SK-N-MC (cell line): ENCODE data around the gene MIEF1.
"Not testable (repeated sequence)": the region's sequence is repeated elsewhere in the genome, so short reads cannot be mapped to it uniquely, and the experiment has no call there.

Experiments
- DNase-seq: peaks from one replicate; pipeline ENCODE4 v3.0.0-alpha.2; 2011; ENCODE audit warnings: low read depth, low spot score
- H3K27ac ChIP-seq: fragments of 200-600 bp; sonication (generic); 2 replicates; pipeline ENCODE4 v1.5.1; 2016; ENCODE audit warnings: mixed run types
- H3K36me3 ChIP-seq: fragments of 200-600 bp; sonication (generic); 2 replicates; pipeline ENCODE4 v1.6.1; 2017; ENCODE audit warnings: antibody characterized with exemption, low read length, mixed read lengths; ENCODE audit not compliant: insufficient read depth
- H3K4me3 ChIP-seq: fragments of 200-600 bp; sonication (generic); 2 replicates; pipeline ENCODE4 v1.5.1; 2016
- H3K9ac ChIP-seq: fragments of 200-600 bp; sonication (generic); 2 replicates; pipeline ENCODE4 v1.8.0; 2017; ENCODE audit warnings: mixed run types, mixed read lengths; ENCODE audit not compliant: insufficient read length
- H3K9me3 ChIP-seq: fragments of 200-600 bp; sonication (generic); 2 replicates; pipeline ENCODE4 v1.6.1; 2017; ENCODE audit warnings: low read depth, mild to moderate bottlenecking, antibody characterized with exemption, low read length, moderate library complexity, mixed read lengths
- EZH2 ChIP-seq: fragments of 200-600 bp; sonication (generic); IDR thresholded peaks from one replicate; pipeline ENCODE4 v1.6.1; 2017; ENCODE audit warnings: antibody characterized with exemption
- FOXP2 ChIP-seq: optimal IDR thresholded peaks from 2 replicates; pipeline ENCODE3; 2011; ENCODE audit warnings: mild to moderate bottlenecking, moderate library complexity; ENCODE audit not compliant: insufficient read depth; ENCODE audit errors: extremely low read length, control extremely low read depth
- POLR2AphosphoS5 ChIP-seq: IDR thresholded peaks from 2 replicates; pipeline ENCODE4 v1.6.1; 2012; ENCODE audit warnings: mild to moderate bottlenecking, low read depth, low read length, borderline replicate concordance

Gene MIEF1

GRCh38 chr22:39498802-39499201 is 3.3 kb upstream of the MIEF1 start:
- DNase-seq = no peak
- peaks cover 5% of the 10 kb centered on the region for H3K36me3 ChIP-seq
- no peak for TF ChIP-seq FOXP2
- no peak for TF ChIP-seq EZH2
- no peak for TF ChIP-seq POLR2AphosphoS5
- no peak overlapping the region for H3K4me3 ChIP-seq
- no peak overlapping the region for H3K9ac ChIP-seq
- no peaks in the 10 kb centered on the region for H3K9me3 ChIP-seq
- peak overlapping the region; percentile 40; the same call in 1 of the 2 replicates for H3K27ac ChIP-seq

DNA sequence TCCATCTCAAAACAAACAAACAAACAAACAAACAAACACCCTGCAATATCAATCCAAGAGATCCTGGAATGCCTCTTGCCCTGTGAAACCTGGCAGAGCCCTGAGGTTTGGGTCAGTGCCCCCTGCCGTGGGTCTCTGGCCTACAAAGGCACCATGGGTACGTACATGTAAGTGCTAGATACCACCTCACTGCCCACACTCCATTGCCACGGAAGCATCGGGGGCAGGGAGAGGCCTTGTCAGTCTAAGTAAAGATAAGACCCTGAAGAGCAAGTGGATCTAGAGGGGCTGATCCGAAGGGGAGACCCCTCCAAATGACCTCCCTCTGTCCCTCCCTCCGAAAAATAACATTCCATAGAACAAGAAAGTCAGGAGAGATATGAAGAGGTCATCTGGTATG is 2.0 kb upstream of the MIEF1 start:
- H3K9ac ChIP-seq = no peak overlapping the region
- TF ChIP-seq EZH2 (no peak), POLR2AphosphoS5 (no peak), FOXP2 (no peak)
- H3K4me3 ChIP-seq = no peak overlapping the region
- peaks cover 18% of the 10 kb centered on the region for H3K36me3 ChIP-seq
- no peak for DNase-seq
- peak overlapping the region; percentile 75 for H3K27ac ChIP-seq
- H3K9me3 ChIP-seq = no peaks in the 10 kb centered on the region

- DNase-seq = no peak
- no peak overlapping the region for H3K9ac ChIP-seq
- TF ChIP-seq POLR2AphosphoS5 (no peak), EZH2 (no peak), FOXP2 (no peak)
- peak overlapping the region; percentile 75 for H3K27ac ChIP-seq
- peak overlapping the region; percentile 97 for H3K4me3 ChIP-seq
- H3K9me3 ChIP-seq = no peaks in the 10 kb centered on the region
- peaks cover 34% of the 10 kb centered on the region for H3K36me3 ChIP-seq
Observed at GRCh38 chr22:39501644-39502108, 414 bp upstream of the MIEF1 start.

DNA sequence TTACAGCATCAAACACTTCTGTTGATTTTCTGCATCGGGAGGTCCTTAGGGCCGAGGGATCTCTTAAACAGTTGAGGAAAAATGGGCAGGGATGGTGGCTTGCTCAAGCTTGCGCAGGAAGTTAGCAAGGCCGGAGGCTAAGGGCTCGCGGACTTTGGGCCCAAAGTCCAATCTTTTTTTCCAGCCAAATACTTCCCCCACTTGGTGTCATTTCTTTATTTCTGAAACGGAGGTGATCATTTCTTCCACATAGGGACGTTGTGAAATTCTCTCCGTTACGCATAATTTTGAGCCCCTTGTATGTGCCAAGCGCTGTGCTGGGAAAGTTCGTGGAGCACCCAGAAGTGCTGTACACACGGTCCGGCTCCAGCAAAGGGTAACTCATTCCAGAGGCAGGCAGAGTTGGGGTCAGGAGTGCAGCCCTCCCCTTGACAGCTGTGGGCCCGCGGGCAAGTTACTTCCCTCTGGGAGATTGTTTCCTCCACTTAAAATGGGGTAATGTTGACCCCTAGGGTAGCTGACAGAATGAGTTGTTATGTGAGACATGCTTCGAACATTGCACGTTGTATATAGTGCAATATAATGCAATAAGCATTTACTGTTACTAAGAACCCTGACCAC is 809 bp downstream of the MIEF1 start:
- H3K27ac ChIP-seq = peak overlapping the region; percentile 52

DNA sequence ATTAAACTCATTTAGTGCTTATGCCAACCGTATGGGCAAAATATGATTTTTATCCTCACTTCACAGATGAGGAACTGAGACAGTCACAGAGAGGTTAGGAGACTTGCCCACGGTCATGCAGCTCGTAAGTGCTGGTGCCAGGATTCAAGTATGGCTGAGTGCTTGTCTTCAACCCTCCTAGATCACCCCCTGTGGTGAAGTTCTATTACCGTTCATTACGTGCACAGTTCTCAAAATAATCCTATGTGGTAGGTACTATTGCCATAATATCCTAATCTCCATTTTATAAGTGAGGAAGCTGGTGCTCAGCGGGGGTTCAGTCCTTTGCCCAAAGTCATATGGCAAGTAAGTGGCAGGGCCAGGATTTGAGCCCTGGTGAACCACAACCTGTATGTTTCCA is 1.5 kb downstream of the MIEF1 start:
- Histone ChIP-seq H3K27ac (peak overlapping the region; percentile 11; the same call in 1 of the 2 replicates), H3K9ac (peak overlapping the region; percentile 91), H3K36me3 (peaks cover 49% of the 10 kb centered on the region), H3K4me3 (peak overlapping the region; percentile 97), H3K9me3 (no peaks in the 10 kb centered on the region)
- no peak for DNase-seq
- no peak for TF ChIP-seq FOXP2
- TF ChIP-seq EZH2 = no peak
- no peak for TF ChIP-seq POLR2AphosphoS5

More for the DNA sequence above, 809 bp downstream of the MIEF1 start:
- H3K4me3 ChIP-seq = peak overlapping the region; percentile 97
- DNase-seq = no peak
- H3K36me3 ChIP-seq = peaks cover 41% of the 10 kb centered on the region
- peak overlapping the region; percentile 91 for H3K9ac ChIP-seq
- TF ChIP-seq POLR2AphosphoS5 (no peak), EZH2 (no peak), FOXP2 (no peak)
- H3K9me3 ChIP-seq = no peaks in the 10 kb centered on the region

GRCh38 chr22:39504071-39504470 is 2.0 kb downstream of the MIEF1 start:
- peaks cover 53% of the 10 kb centered on the region for H3K36me3 ChIP-seq
- H3K4me3 ChIP-seq = peak overlapping the region; percentile 97
- TF ChIP-seq EZH2 (no peak), FOXP2 (no peak), POLR2AphosphoS5 (no peak)
- peak overlapping the region; percentile 91 for H3K9ac ChIP-seq
- no peaks in the 10 kb centered on the region for H3K9me3 ChIP-seq
- H3K27ac ChIP-seq = no peak overlapping the region
- DNase-seq = no peak

DNA sequence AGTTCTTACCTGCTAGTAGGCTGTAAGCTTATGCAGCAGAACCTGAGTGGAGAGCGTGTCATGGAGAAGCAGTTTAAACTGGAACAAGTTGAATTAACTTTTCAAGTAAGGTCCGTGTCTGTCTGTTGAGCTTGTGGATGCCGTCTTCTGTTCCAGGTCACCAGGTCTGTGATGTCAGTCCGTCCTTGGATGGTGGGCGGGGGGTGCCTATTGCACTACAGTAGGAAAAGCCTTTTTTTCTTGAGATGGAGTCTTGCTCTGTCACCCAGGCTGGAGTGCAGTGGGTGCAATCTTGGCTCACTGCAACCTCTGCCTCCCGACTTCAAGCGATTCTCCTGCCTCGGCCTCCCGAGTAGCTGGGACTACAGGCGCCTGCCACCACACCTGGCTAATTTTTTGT is 4.9 kb downstream of the MIEF1 start:
- peaks cover 81% of the 10 kb centered on the region for H3K36me3 ChIP-seq

DNA sequence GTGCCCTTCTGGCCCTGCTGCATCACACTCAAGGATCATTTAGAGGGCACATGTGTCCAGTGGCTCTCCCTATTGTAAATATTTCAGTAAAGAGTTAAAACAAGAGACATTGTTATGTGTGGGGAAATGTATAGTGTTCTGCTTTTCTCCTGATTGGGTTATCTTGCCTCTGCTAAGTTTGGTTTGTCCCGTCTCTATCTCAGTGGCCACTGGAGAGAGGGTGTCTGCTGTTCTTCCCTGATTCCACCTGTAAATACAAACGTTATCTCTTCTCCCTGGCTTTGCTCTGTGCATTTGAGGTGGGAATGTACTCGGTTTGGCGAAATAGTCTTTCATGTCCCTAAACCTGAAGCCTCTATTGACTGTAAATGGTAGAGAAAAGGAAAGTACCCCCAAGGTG is 6.3 kb downstream of the MIEF1 start:
- Histone ChIP-seq H3K9ac (no peak overlapping the region), H3K9me3 (no peaks in the 10 kb centered on the region), H3K4me3 (no peak overlapping the region), H3K27ac (no peak overlapping the region), H3K36me3 (peaks cover 92% of the 10 kb centered on the region)
- DNase-seq = no peak
- TF ChIP-seq EZH2 = no peak
- TF ChIP-seq FOXP2 = no peak
- no peak for TF ChIP-seq POLR2AphosphoS5

More for the DNA sequence above, 4.9 kb downstream of the MIEF1 start:
- not testable (repeated sequence) for H3K9ac ChIP-seq, DNase-seq, H3K9me3 ChIP-seq, H3K27ac ChIP-seq, H3K4me3 ChIP-seq

DNA sequence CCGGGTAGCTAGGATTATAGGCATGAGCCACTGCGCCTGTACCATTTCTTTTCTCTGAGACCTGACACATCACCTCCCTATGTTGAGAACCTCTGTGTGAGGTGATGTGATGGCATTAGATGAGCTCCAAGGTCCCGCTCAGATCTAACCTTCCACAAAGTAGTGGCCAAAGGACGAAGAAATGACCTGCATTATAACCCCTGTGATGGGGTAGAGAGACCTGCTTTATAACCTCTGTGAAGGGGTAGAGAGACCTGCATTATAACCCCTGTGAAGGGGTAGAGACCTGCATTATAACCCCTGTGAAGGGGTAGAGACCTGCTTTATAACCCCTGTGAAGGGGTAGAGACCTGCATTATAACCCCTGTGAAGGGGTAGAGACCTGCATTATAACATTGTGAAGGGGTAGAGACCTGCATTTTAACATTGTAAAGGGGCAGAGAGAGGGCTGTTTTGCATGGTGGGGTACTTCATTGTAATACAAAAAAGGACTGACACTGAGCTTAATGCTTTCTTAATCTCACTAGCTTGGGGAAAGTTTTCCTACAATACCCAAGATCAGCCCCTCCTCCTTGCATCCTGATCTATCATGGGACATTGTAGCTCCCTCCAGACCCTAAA is 8.5 kb downstream of the MIEF1 start:
- Histone ChIP-seq H3K9ac (no peak overlapping the region), H3K27ac (no peak overlapping the region), H3K36me3 (peaks cover 92% of the 10 kb centered on the region), H3K4me3 (no peak overlapping the region), H3K9me3 (no peaks in the 10 kb centered on the region)
- no peak for DNase-seq
- no peak for TF ChIP-seq EZH2
- TF ChIP-seq FOXP2 = no peak
- no peak for TF ChIP-seq POLR2AphosphoS5
